Liver (tissue), 9 donors: ENCODE data around the gene LRRFIP1. TPM values are rescaled to one million over a fixed set of nuclear protein-coding genes. Genes with fewer than 3 reads are reported as not detected.
"Not testable (repeated sequence)": the region's sequence is repeated elsewhere in the genome, so short reads cannot be mapped to it uniquely, and the experiment has no call there.

ENCODE experiments used
- DNase-seq: peaks from one replicate; pipeline ENCODE4 v3.0.0-alpha.2; 2017; ENCODE audit warnings: low spot score
- H3K27ac ChIP-seq, 2 donors: one replicate each; pipeline ENCODE4 v1.7.0; 2013; ENCODE audit warnings: inconsistent platforms in 2 of 2, low read length in 2 of 2, control low read depth in 1 of 2, low read depth in 1 of 2, mild to moderate bottlenecking in 1 of 2
- H3K27me3 ChIP-seq, 4 donors: one replicate each; pipeline versions ENCODE4 v1.6.1 to v1.7.0; 2013; ENCODE audit warnings: low read length in 3 of 4, inconsistent platforms in 1 of 4, mild to moderate bottlenecking in 1 of 4, moderate library complexity in 1 of 4; ENCODE audit not compliant: control insufficient read depth in 4 of 4, insufficient read depth in 4 of 4
- H3K36me3 ChIP-seq, 4 donors: one replicate each; pipeline versions ENCODE4 v1.6.1 to v1.7.0; 2013; ENCODE audit warnings: low read length in 3 of 4, mild to moderate bottlenecking in 3 of 4, low read depth in 1 of 4, moderate library complexity in 1 of 4; ENCODE audit not compliant: control insufficient read depth in 4 of 4, insufficient read depth in 3 of 4
- H3K4me1 ChIP-seq, 4 donors: one replicate each; pipeline versions ENCODE4 v1.6.1 to v1.7.0; 2013; ENCODE audit warnings: low read length in 3 of 4, mild to moderate bottlenecking in 3 of 4, moderate library complexity in 1 of 4; ENCODE audit not compliant: control insufficient read depth in 4 of 4, insufficient read depth in 4 of 4
- H3K4me3 ChIP-seq, 3 donors: one replicate each; pipeline versions ENCODE4 v1.6.1 to v1.7.0; 2013; ENCODE audit warnings: low read length in 3 of 3, control low read depth in 1 of 3, low read depth in 1 of 3, mild to moderate bottlenecking in 1 of 3
- H3K9ac ChIP-seq, 2 donors: one replicate each; pipeline ENCODE4 v1.7.0; 2013; ENCODE audit warnings: low read length in 2 of 2, mild to moderate bottlenecking in 2 of 2, moderate library complexity in 2 of 2, control low read depth in 1 of 2, low read depth in 1 of 2
- H3K9me3 ChIP-seq, 4 donors: one replicate each; pipeline versions ENCODE4 v1.6.1 to v1.7.0; 2013; ENCODE audit warnings: low read length in 3 of 4; ENCODE audit not compliant: control insufficient read depth in 4 of 4
- EGR1 ChIP-seq, 2 donors: IDR thresholded peaks; 2 replicates each; pipeline ENCODE4 v1.6.1; 2016 to 2018; ENCODE audit warnings: antibody characterized with exemption in 2 of 2, low read depth in 2 of 2
- FOXA1 ChIP-seq: IDR thresholded peaks from 2 replicates; pipeline ENCODE4 v1.6.1; 2016; ENCODE audit warnings: antibody characterized with exemption
- FOXA2 ChIP-seq: IDR thresholded peaks from 2 replicates; pipeline ENCODE4 v1.6.1; 2016; ENCODE audit warnings: antibody characterized with exemption
- HNF4G ChIP-seq: IDR thresholded peaks from 2 replicates; pipeline ENCODE4 v1.6.1; 2016; ENCODE audit warnings: antibody characterized with exemption
- JUND ChIP-seq, 2 donors: IDR thresholded peaks; 2 replicates each; pipeline ENCODE4 v1.6.1; 2016; ENCODE audit warnings: antibody characterized with exemption in 2 of 2
- NR2F2 ChIP-seq: IDR thresholded peaks from 2 replicates; pipeline ENCODE4 v1.6.1; 2016; ENCODE audit warnings: antibody characterized with exemption
- RXRA ChIP-seq, 2 donors: IDR thresholded peaks; 2 replicates each; pipeline ENCODE4 v1.6.1; 2017 to 2018; ENCODE audit warnings: antibody characterized with exemption in 2 of 2, mild to moderate bottlenecking in 1 of 2
- SP1 ChIP-seq: IDR thresholded peaks from 2 replicates; pipeline ENCODE4 v1.6.1; 2018; ENCODE audit warnings: antibody characterized with exemption, mild to moderate bottlenecking
- TAF1 ChIP-seq: conservative IDR thresholded peaks from 2 replicates; pipeline ENCODE4 v1.6.1; 2016; ENCODE audit warnings: antibody characterized with exemption, mild to moderate bottlenecking
- YY1 ChIP-seq: IDR thresholded peaks from 2 replicates; pipeline ENCODE4 v1.6.1; 2016; ENCODE audit warnings: antibody characterized with exemption, mild to moderate bottlenecking
- ZBTB33 ChIP-seq: IDR thresholded peaks from 2 replicates; pipeline ENCODE4 v1.6.1; 2016; ENCODE audit warnings: antibody characterized with exemption
- WGBS: extraction: QIAGEN DNeasy Blood & Tissue Kit; methylation state at CpG from one replicate; pipeline ENCODE4 v1.1.7; 2013; 5-methylcytosine and 5-hydroxymethylcytosine counted together
- polyA plus RNA-seq, 2 donors: library from polyadenylated mRNA; stranded (reverse) in 1 of 2; unstranded in 1 of 2; fragments of 200-250 nt in 1 of 2; fragments of >200 nt in 1 of 2; fragmentation: Nextera tagmentation in 1 of 2; extraction: Ambion mirVana in 1 of 2; gene quantifications; one replicate each; pipeline versions ENCODE4 v1.2.1 to v1.2.3, GENCODE V29; 2013 to 2015
- total RNA-seq, 2 donors: library from RNA; depleted of rRNA; stranded (reverse); fragments of >200 nt; gene quantifications; one replicate each; pipeline ENCODE4 v1.2.3, GENCODE V29; 2014
- TF ChIP-seq, protein P1 (sequence below): IDR thresholded peaks from 2 replicates; pipeline ENCODE4 v1.6.1; 2016; ENCODE audit warnings: antibody characterized with exemption
- TF ChIP-seq, protein P2 (sequence below): IDR thresholded peaks from 2 replicates; pipeline ENCODE4 v1.6.1; 2016; ENCODE audit warnings: antibody characterized with exemption, mild to moderate bottlenecking
- TF ChIP-seq, protein P3 (sequence below): IDR thresholded peaks from 2 replicates; pipeline ENCODE4 v1.6.1; 2016; ENCODE audit warnings: antibody characterized with exemption
- donor health status: healthy.
- donor health status: healthy.
- donor health status: healthy.
- donor health status: healthy.
- donor health status: healthy.

The LRRFIP1 gene
- total and polyA plus RNA-seq, 4 donors: 13.3 to 56.1 (median 39.1) TPM

GRCh38 chr2:237760506-237761502 is 133.4 kb downstream of the LRRFIP1 start:
- WGBS: 98% methylated on average over 23 of the region's 23 CpGs
- Histone ChIP-seq H3K36me3 (peaks cover 9 to 55% (median 24%) of the 10 kb centered on the region in 4 donors), H3K4me3 (no peak overlapping the region), H3K4me1 (no peaks in the 10 kb centered on the region), H3K27me3 (no peaks in the 10 kb centered on the region), H3K27ac (no peak overlapping the region), H3K9me3 (no peaks in the 10 kb centered on the region), H3K9ac (no peak overlapping the region)
- DNase-seq: no peak
- no peak for TF ChIP-seq JUND (IDR thresholded peaks at IDR 0.05)
- TF ChIP-seq HNF4G: no peak
- no peak for TF ChIP-seq NR2F2
- no peak for TF ChIP-seq FOXA1
- no peak for TF ChIP-seq FOXA2
- TF ChIP-seq, protein P1, sequence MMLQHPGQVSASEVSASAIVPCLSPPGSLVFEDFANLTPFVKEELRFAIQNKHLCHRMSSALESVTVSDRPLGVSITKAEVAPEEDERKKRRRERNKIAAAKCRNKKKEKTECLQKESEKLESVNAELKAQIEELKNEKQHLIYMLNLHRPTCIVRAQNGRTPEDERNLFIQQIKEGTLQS: no peak
- no peak for TF ChIP-seq EGR1 (IDR thresholded peaks at IDR 0.05; ENCODE audit: low read depth in 2 of 2)
- TF ChIP-seq ZBTB33: no peak
- TF ChIP-seq SP1: no peak
- TF ChIP-seq, protein P2, sequence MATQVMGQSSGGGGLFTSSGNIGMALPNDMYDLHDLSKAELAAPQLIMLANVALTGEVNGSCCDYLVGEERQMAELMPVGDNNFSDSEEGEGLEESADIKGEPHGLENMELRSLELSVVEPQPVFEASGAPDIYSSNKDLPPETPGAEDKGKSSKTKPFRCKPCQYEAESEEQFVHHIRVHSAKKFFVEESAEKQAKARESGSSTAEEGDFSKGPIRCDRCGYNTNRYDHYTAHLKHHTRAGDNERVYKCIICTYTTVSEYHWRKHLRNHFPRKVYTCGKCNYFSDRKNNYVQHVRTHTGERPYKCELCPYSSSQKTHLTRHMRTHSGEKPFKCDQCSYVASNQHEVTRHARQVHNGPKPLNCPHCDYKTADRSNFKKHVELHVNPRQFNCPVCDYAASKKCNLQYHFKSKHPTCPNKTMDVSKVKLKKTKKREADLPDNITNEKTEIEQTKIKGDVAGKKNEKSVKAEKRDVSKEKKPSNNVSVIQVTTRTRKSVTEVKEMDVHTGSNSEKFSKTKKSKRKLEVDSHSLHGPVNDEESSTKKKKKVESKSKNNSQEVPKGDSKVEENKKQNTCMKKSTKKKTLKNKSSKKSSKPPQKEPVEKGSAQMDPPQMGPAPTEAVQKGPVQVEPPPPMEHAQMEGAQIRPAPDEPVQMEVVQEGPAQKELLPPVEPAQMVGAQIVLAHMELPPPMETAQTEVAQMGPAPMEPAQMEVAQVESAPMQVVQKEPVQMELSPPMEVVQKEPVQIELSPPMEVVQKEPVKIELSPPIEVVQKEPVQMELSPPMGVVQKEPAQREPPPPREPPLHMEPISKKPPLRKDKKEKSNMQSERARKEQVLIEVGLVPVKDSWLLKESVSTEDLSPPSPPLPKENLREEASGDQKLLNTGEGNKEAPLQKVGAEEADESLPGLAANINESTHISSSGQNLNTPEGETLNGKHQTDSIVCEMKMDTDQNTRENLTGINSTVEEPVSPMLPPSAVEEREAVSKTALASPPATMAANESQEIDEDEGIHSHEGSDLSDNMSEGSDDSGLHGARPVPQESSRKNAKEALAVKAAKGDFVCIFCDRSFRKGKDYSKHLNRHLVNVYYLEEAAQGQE: no peak
- TF ChIP-seq YY1: no peak
- no peak for TF ChIP-seq RXRA (IDR thresholded peaks at IDR 0.05)
- no peak for TF ChIP-seq TAF1
- TF ChIP-seq, protein P3, sequence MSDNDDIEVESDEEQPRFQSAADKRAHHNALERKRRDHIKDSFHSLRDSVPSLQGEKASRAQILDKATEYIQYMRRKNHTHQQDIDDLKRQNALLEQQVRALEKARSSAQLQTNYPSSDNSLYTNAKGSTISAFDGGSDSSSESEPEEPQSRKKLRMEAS: no peak

GRCh38 chr2:237762291-237763182 is 135.2 kb downstream of the LRRFIP1 start:
- H3K4me1 ChIP-seq, H3K9ac ChIP-seq, H3K9me3 ChIP-seq, H3K27ac ChIP-seq, H3K4me3 ChIP-seq, DNase-seq, H3K27me3 ChIP-seq: not testable (repeated sequence)
- peaks cover 6 to 38% (median 24%) of the 10 kb centered on the region in 4 donors for H3K36me3 ChIP-seq
- 95% methylated on average over 9 of the region's 9 CpGs for WGBS
